ENCODE data around the gene CDK5R1.

Gene CDK5R1

DNA sequence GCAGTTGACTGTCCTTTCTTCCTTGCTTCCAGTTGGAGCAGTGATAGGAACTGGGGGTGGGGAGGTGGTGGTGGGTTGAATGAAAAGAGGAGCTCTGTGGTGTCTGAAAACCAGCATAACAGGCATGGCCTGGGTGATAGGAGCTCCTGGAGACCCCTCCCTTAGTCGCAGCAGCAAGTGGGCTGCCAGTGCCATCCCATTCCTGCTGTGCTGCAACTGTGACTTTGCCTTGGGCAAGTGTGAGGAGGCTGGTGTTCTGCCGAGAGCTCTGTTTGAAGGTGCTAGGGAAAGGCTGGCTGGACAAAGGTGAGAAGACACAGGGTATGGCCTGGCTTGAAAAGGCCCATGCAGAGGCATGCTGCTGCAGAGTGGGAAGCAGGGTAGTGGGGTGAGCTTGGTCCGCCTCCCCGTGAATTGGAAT lies 2.7 kb upstream of the CDK5R1 start:
- Mint-ChIP-seq H3K4me1 (ENCODE audit: low read depth) (peaks cover 27% of the 10 kb centered on the region), H3K36me3 (peaks cover 2% of the 10 kb centered on the region), H3K27ac (peak overlapping the region; percentile 81), H3K4me3 (peak overlapping the region; percentile 56), H3K9me3 (ENCODE audit: low read depth) (no peaks in the 10 kb centered on the region), H3K27me3 (no peaks in the 10 kb centered on the region)

- no peaks in the 10 kb centered on the region for H3K27me3 Mint-ChIP-seq
- H3K4me1 Mint-ChIP-seq (ENCODE audit: low read depth): peaks cover 33% of the 10 kb centered on the region
- H3K36me3 Mint-ChIP-seq: peaks cover 3% of the 10 kb centered on the region
- H3K4me3 Mint-ChIP-seq: peak overlapping the region; percentile 12
- H3K27ac Mint-ChIP-seq: peak overlapping the region; percentile 38
- no peaks in the 10 kb centered on the region for H3K9me3 Mint-ChIP-seq (ENCODE audit: low read depth)
Observed at GRCh38 chr17:32484628-32485027, 2.2 kb upstream of the CDK5R1 start.

DNA sequence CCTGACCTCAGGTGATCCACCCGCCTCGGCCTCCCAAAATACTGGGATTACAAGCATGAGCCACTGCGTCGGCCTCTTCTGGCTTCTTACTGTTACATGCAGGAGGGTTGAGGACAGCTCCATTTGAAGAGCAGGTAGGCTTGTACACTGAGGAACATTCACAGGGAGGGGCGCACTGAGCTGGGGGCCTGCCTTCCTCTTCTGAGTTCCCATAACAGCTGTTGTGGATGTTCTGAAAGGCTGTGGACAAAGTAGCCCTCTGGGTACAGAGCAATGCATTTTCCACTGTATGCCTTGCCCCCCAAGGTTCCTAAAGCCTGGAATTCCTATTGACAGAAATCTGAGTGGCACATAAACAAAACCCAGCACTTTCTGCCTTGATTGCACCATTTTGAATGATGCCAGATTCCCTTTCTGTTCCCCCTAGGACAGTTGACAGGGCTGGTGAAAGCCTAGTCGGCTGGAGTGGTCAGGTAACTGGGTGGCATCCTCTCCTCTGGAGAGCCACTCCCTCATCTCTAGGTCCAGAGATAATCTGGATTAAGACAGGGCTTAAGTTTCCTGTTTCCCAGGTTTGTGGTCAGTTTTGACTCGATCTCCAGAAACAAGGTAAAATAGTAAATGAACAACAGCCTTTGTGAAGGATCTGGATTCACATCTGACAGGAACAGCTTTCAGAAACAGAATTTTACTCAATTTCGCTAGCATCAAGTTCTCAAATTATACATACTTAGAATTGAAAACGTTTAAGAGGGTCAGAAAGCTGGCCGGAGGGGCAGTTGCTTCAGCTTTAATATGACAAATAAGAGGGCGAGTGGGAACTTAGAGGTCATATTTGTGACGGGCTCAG lies 1.3 kb upstream of the CDK5R1 start:
- H3K27me3 Mint-ChIP-seq: no peaks in the 10 kb centered on the region
- no peaks in the 10 kb centered on the region for H3K9me3 Mint-ChIP-seq (ENCODE audit: low read depth)
- H3K27ac Mint-ChIP-seq: peak overlapping the region; percentile 70
- H3K4me1 Mint-ChIP-seq (ENCODE audit: low read depth): peaks cover 40% of the 10 kb centered on the region
- peaks cover 4% of the 10 kb centered on the region for H3K36me3 Mint-ChIP-seq
- H3K4me3 Mint-ChIP-seq: peak overlapping the region; percentile 77

GRCh38 chr17:32486111-32486700 lies 587 bp upstream of the CDK5R1 start:
- H3K9me3 Mint-ChIP-seq (ENCODE audit: low read depth): no peaks in the 10 kb centered on the region
- H3K27me3 Mint-ChIP-seq: no peaks in the 10 kb centered on the region
- H3K36me3 Mint-ChIP-seq: peaks cover 4% of the 10 kb centered on the region
- peaks cover 47% of the 10 kb centered on the region for H3K4me1 Mint-ChIP-seq (ENCODE audit: low read depth)
- peak overlapping the region; percentile 77 for H3K4me3 Mint-ChIP-seq
- peak overlapping the region; percentile 70 for H3K27ac Mint-ChIP-seq

DNA sequence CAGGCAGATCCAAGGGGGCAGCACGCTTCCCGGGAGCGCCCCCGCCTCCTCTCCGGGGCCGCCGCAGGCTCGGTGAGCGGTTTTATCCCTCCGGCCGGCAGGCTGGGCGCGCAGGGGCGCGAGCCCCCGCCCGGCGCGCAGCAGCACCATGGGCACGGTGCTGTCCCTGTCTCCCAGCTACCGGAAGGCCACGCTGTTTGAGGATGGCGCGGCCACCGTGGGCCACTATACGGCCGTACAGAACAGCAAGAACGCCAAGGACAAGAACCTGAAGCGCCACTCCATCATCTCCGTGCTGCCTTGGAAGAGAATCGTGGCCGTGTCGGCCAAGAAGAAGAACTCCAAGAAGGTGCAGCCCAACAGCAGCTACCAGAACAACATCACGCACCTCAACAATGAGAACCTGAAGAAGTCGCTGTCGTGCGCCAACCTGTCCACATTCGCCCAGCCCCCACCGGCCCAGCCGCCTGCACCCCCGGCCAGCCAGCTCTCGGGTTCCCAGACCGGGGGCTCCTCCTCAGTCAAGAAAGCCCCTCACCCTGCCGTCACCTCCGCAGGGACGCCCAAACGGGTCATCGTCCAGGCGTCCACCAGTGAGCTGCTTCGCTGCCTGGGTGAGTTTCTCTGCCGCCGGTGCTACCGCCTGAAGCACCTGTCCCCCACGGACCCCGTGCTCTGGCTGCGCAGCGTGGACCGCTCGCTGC lies 832 bp downstream of the CDK5R1 start:
- Mint-ChIP-seq H3K27me3 (no peaks in the 10 kb centered on the region), H3K27ac (peak overlapping the region; percentile 83), H3K36me3 (peaks cover 4% of the 10 kb centered on the region)

GRCh38 chr17:32488177-32488542 lies 1.4 kb downstream of the CDK5R1 start:
- H3K36me3 Mint-ChIP-seq: peaks cover 4% of the 10 kb centered on the region
- H3K4me1 Mint-ChIP-seq (ENCODE audit: low read depth): peaks cover 67% of the 10 kb centered on the region
- peak overlapping the region; percentile 83 for H3K27ac Mint-ChIP-seq
- peak overlapping the region; percentile 91 for H3K4me3 Mint-ChIP-seq
- no peaks in the 10 kb centered on the region for H3K27me3 Mint-ChIP-seq
- H3K9me3 Mint-ChIP-seq (ENCODE audit: low read depth): no peaks in the 10 kb centered on the region

More for the DNA sequence above, 832 bp downstream of the CDK5R1 start:
- Mint-ChIP-seq H3K4me3 (peak overlapping the region; percentile 91), H3K4me1 (ENCODE audit: low read depth) (peaks cover 61% of the 10 kb centered on the region), H3K9me3 (ENCODE audit: low read depth) (no peaks in the 10 kb centered on the region)

DNA sequence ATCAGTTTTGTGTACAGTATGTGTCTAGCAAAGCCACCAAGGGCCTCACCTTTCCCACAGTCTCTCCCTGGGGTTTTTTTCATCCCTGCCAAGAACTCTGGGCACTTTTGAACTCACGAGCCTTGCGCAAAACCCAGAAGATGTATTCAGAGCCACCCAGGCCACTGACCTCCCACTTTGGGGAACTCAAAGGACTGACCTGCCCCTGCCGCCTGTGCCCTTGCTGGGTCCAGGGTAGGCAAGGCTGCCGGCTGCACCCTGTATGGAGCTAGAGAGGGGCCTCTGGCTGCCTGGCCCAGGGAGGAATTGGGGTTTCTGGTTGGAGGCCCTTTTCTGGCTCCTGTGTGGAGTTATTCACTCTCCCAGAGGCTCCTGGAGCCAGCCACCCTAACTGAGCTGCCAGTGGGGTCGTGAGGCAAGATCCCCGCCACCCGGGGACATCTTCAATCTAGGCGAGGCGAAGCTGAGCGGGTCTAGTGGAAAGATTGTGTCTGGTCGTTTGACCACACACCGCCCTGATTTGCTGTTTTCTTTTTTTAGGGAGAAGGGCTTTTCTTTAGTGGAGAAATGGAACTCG lies 1.9 kb downstream of the CDK5R1 start:
- no peaks in the 10 kb centered on the region for H3K27me3 Mint-ChIP-seq
- H3K4me3 Mint-ChIP-seq: peak overlapping the region; percentile 91
- peaks cover 4% of the 10 kb centered on the region for H3K36me3 Mint-ChIP-seq
- H3K9me3 Mint-ChIP-seq (ENCODE audit: low read depth): no peaks in the 10 kb centered on the region
- peak overlapping the region; percentile 83 for H3K27ac Mint-ChIP-seq
- peaks cover 67% of the 10 kb centered on the region for H3K4me1 Mint-ChIP-seq (ENCODE audit: low read depth)

- H3K4me1 Mint-ChIP-seq (ENCODE audit: low read depth): peaks cover 69% of the 10 kb centered on the region
- H3K27ac Mint-ChIP-seq: peak overlapping the region; percentile 58
- no peaks in the 10 kb centered on the region for H3K27me3 Mint-ChIP-seq
- H3K9me3 Mint-ChIP-seq (ENCODE audit: low read depth): no peaks in the 10 kb centered on the region
- H3K4me3 Mint-ChIP-seq: peak overlapping the region; percentile 91
- peaks cover 4% of the 10 kb centered on the region for H3K36me3 Mint-ChIP-seq
Observed at GRCh38 chr17:32489320-32490100, 2.7 kb downstream of the CDK5R1 start.

- Mint-ChIP-seq H3K4me1 (ENCODE audit: low read depth) (peaks cover 72% of the 10 kb centered on the region), H3K4me3 (peak overlapping the region; percentile 91)
Observed at GRCh38 chr17:32490101-32490482, 3.3 kb downstream of the CDK5R1 start.

GRCh38 chr17:32491371-32492263 lies 4.8 kb downstream of the CDK5R1 start:
- Mint-ChIP-seq H3K27ac (peak overlapping the region; percentile 85), H3K4me1 (ENCODE audit: low read depth) (peaks cover 69% of the 10 kb centered on the region), H3K4me3 (peak overlapping the region; percentile 91), H3K36me3 (peaks cover 4% of the 10 kb centered on the region), H3K9me3 (ENCODE audit: low read depth) (no peaks in the 10 kb centered on the region), H3K27me3 (no peaks in the 10 kb centered on the region)

More at GRCh38 chr17:32490101-32490482, 3.3 kb downstream of the CDK5R1 start:
- no peaks in the 10 kb centered on the region for H3K27me3 Mint-ChIP-seq
- no peaks in the 10 kb centered on the region for H3K9me3 Mint-ChIP-seq (ENCODE audit: low read depth)
- peaks cover 4% of the 10 kb centered on the region for H3K36me3 Mint-ChIP-seq
- H3K27ac Mint-ChIP-seq: no peak overlapping the region

DNA sequence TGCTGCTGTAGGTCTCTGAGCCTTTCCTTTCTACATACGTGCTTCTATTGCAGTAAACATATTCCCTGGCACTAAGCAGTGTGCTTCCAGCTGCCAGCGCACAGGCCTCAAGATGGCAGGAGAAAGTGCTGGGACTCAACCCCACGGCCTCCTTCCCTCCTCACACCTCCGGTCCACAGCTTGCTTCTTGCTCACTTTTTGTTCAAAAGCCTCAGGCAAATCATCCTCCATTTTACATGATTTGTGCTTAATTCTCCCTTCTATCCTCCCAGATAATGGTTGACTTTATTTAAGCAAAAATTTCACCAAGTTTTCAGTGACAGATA lies 5.4 kb downstream of the CDK5R1 start:
- no peaks in the 10 kb centered on the region for H3K27me3 Mint-ChIP-seq
- peaks cover 4% of the 10 kb centered on the region for H3K36me3 Mint-ChIP-seq
- H3K4me1 Mint-ChIP-seq (ENCODE audit: low read depth): peaks cover 70% of the 10 kb centered on the region
- no peaks in the 10 kb centered on the region for H3K9me3 Mint-ChIP-seq (ENCODE audit: low read depth)
- H3K4me3 Mint-ChIP-seq: peak overlapping the region; percentile 70
- H3K27ac Mint-ChIP-seq: peak overlapping the region; percentile 85

- H3K9me3 Mint-ChIP-seq (ENCODE audit: low read depth): no peaks in the 10 kb centered on the region
- H3K36me3 Mint-ChIP-seq: peaks cover 3% of the 10 kb centered on the region
- H3K27me3 Mint-ChIP-seq: no peaks in the 10 kb centered on the region
- H3K27ac Mint-ChIP-seq: peak overlapping the region; percentile 84
- H3K4me3 Mint-ChIP-seq: peak overlapping the region; percentile 70
- H3K4me1 Mint-ChIP-seq (ENCODE audit: low read depth): peaks cover 66% of the 10 kb centered on the region
Observed at GRCh38 chr17:32492648-32493289, 6.0 kb downstream of the CDK5R1 start.

- H3K4me1 Mint-ChIP-seq (ENCODE audit: low read depth): peaks cover 59% of the 10 kb centered on the region
- H3K27ac Mint-ChIP-seq: peak overlapping the region; percentile 22
Observed at GRCh38 chr17:32493571-32493970, 6.8 kb downstream of the CDK5R1 start.

More at GRCh38 chr17:32493571-32493970, 6.8 kb downstream of the CDK5R1 start:
- no peaks in the 10 kb centered on the region for H3K27me3 Mint-ChIP-seq
- no peak overlapping the region for H3K4me3 Mint-ChIP-seq
- peaks cover 3% of the 10 kb centered on the region for H3K36me3 Mint-ChIP-seq
- H3K9me3 Mint-ChIP-seq (ENCODE audit: low read depth): no peaks in the 10 kb centered on the region

All from activated naive CD8-positive, alpha-beta T cell (primary cell).